ENCODE results near the gene CCDC68. TPM values are rescaled to one million over a fixed set of nuclear protein-coding genes. Genes with fewer than 3 reads are reported as not detected.
"Not testable (repeated sequence)": the region's sequence is repeated elsewhere in the genome, so short reads cannot be mapped to it uniquely, and the experiment has no call there.

Gene CCDC68
- total RNA-seq, 3 donors from 2014 or later: 32.5 to 71.4 (median 54.3) TPM

GRCh38 chr18:54968807-54969206, 9.5 kb upstream of the CCDC68 start:
- no peak for ATAC-seq

GRCh38 chr18:54968237-54968636, 9.0 kb upstream of the CCDC68 start:
- H3K4me1 ChIP-seq (ENCODE audit: low read depth); H3K9me3 ChIP-seq; ATAC-seq; DNase-seq; intact Hi-C loops (cut with DNase I, micrococcal nuclease); H3K36me3 ChIP-seq (ENCODE audit: low read depth); H3K4me3 ChIP-seq: not testable (repeated sequence)

More at GRCh38 chr18:54968807-54969206, 9.5 kb upstream of the CCDC68 start:
- Histone ChIP-seq H3K4me3 (no peak overlapping the region), H3K9me3 (no peaks in the 10 kb centered on the region), H3K4me1 (ENCODE audit: low read depth) (no peaks in the 10 kb centered on the region), H3K36me3 (ENCODE audit: low read depth) (no peaks in the 10 kb centered on the region)
- no peak for DNase-seq
- intact Hi-C loops (cut with DNase I, micrococcal nuclease): no loop called here
- no peak for TF ChIP-seq CTCF (IDR thresholded peaks at IDR 0.05)

GRCh38 chr18:54967786-54968185, 8.5 kb upstream of the CCDC68 start:
- TF ChIP-seq CTCF (IDR thresholded peaks at IDR 0.05): no peak
- intact Hi-C loops (cut with DNase I, micrococcal nuclease): no loop called here

GRCh38 chr18:54964741-54965140, 5.5 kb upstream of the CCDC68 start:
- Histone ChIP-seq H3K4me1 (ENCODE audit: low read depth) (peaks cover 6% of the 10 kb centered on the region), H3K9me3 (no peaks in the 10 kb centered on the region), H3K4me3 (no peak overlapping the region), H3K36me3 (ENCODE audit: low read depth) (no peaks in the 10 kb centered on the region)
- no peak for TF ChIP-seq CTCF (IDR thresholded peaks at IDR 0.05)
- ATAC-seq: no peak
- no peak for DNase-seq
- intact Hi-C loops (cut with DNase I, micrococcal nuclease): no loop called here

More at GRCh38 chr18:54967786-54968185, 8.5 kb upstream of the CCDC68 start:
- Histone ChIP-seq H3K9me3 (no peaks in the 10 kb centered on the region), H3K4me1 (ENCODE audit: low read depth) (no peaks in the 10 kb centered on the region), H3K36me3 (ENCODE audit: low read depth) (no peaks in the 10 kb centered on the region), H3K4me3 (no peak overlapping the region)
- ATAC-seq: no peak
- DNase-seq: no peak

- DNase-seq (no peak), ATAC-seq (no peak)
- intact Hi-C loops (cut with DNase I, micrococcal nuclease): no loop called here
- Histone ChIP-seq H3K4me1 (ENCODE audit: low read depth) (peaks cover 6% of the 10 kb centered on the region), H3K36me3 (ENCODE audit: low read depth) (no peaks in the 10 kb centered on the region), H3K4me3 (no peak overlapping the region), H3K9me3 (no peaks in the 10 kb centered on the region)
- no peak for TF ChIP-seq CTCF (IDR thresholded peaks at IDR 0.05)
Observed at GRCh38 chr18:54962919-54963645, 3.8 kb upstream of the CCDC68 start.

- intact Hi-C loops (cut with DNase I, micrococcal nuclease): no loop called here
- no peak for TF ChIP-seq CTCF (IDR thresholded peaks at IDR 0.05)
- Histone ChIP-seq H3K36me3 (ENCODE audit: low read depth) (no peaks in the 10 kb centered on the region), H3K4me1 (ENCODE audit: low read depth) (peaks cover 11% of the 10 kb centered on the region), H3K9me3 (no peaks in the 10 kb centered on the region), H3K4me3 (no peak overlapping the region)
- ATAC-seq (no peak), DNase-seq (no peak)
Observed at GRCh38 chr18:54961868-54962267, 2.6 kb upstream of the CCDC68 start.

All from mucosa of descending colon (tissue), 3 donors.